Measurements from ENCODE around the gene ULK2.

Gene ULK2

DNA sequence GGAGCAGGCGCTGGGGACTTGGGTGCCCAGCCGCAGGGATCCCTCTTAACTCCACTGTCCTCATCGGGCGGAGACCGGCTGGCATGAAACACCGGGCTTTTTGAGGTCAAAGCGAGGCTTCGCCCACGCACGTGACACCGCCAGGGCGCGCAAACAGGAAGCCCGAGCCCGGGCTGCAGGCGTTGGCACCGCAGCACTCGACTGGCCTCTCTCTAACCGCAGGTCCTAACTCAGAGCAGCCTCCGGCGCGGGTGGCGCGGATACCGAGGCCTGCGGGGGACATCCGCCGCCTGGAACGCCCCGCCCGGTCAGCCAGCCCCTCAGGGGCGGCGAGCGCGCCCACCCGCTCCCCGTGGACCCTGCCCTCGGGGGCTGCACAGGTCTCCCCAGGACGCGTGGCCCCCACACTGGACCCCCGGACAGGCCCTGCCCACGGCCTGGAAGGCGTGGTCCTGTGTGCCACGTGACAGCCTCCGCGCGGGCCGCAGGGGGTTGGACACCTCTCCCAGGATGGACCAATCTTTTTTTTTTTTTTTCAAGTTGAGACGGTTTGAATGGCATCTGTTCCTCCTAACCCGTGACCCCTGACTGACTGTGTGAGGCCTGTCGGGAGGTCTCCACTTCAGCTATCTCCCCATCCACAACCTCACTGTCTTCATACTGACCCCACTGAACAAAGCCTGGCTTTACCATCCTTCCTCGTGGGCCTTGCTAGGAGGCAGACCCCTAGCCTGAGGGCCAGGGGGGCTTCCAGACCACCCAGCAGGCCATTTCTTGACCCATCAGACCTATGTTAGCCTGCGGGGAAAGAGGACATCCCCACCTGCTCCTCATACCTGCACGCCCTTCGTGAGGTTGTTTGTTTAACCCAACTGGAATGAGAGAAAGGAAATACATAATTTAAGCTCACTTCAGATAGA is 143.0 kb downstream of the ULK2 start:
- peak; percentile 71 for DNase-seq

- no peak for DNase-seq
Measured at GRCh38 chr17:19723964-19724363, 143.8 kb downstream of the ULK2 start.

Measured in CD4-positive, alpha-beta T cell treated with Interleukin-17A for 4 hours (primary cell).